HEK293 (cell line): ENCODE results near the gene ENO3.
A peak's percentile ranks its signal among the peaks of the same experiment; 100 is the strongest.

Source experiments
- CTCF ChIA-PET: fragments of 350-600 bp; formaldehyde crosslinking; extraction: SDS; loops from one replicate; lab custom pipeline; 2021; ENCODE audit warnings: antibody characterized with exemption; lab: Yijun Ruan, JAX
- POLR2A ChIA-PET: fragments of 300-600 bp; formaldehyde crosslinking; extraction: SDS; loops from one replicate; lab custom pipeline; 2020; ENCODE audit warnings: antibody characterized with exemption, inconsistent platforms; lab: Yijun Ruan, JAX
- H3K27ac ChIP-seq: fragments of 200-500 bp; sonication (Bioruptor generic); 2 replicates; pipeline ENCODE4 v1.5.1; 2014; ENCODE audit warnings: low read depth, low read length, control low read depth, inconsistent platforms; ENCODE audit errors: extremely low read depth
- H3K36me3 ChIP-seq, 2 experiments: fragments of 200-500 bp in 1 of 2; sonication (Bioruptor generic) in 1 of 2; 1 replicate in 1 of 2; 2 replicates in 1 of 2; pipeline ENCODE4 v1.5.1; 2014 to 2017; ENCODE audit warnings: inconsistent platforms in 2 of 2, low read length in 2 of 2; ENCODE audit not compliant: control insufficient read depth in 2 of 2, insufficient read depth in 1 of 2
- H3K4me1 ChIP-seq: fragments of 200-500 bp; sonication (Bioruptor generic); 2 replicates; pipeline ENCODE4 v1.5.1; 2014; ENCODE audit warnings: mild to moderate bottlenecking, low read length, inconsistent platforms; ENCODE audit not compliant: control insufficient read depth, insufficient read depth
- H3K4me3 ChIP-seq: 2 replicates; pipeline ENCODE4 v1.5.1; 2011; ENCODE audit warnings: low read depth, mild to moderate bottlenecking, control low read depth, low read length, moderate library complexity
- H3K9me3 ChIP-seq: fragments of 200-500 bp; sonication (Bioruptor generic); 2 replicates; pipeline ENCODE4 v1.5.1; 2014; ENCODE audit warnings: low read depth, low read length, inconsistent platforms; ENCODE audit not compliant: control insufficient read depth, insufficient read depth
- EGR2 ChIP-seq: fragments of 450-650 bp; formaldehyde crosslinking; IDR thresholded peaks from 2 replicates; pipeline ENCODE4 v1.5.1; 2016; ENCODE audit warnings: low read depth, missing biosample characterization, missing genetic modification characterization
- GLIS2 ChIP-seq: fragments of 450-650 bp; formaldehyde crosslinking; IDR thresholded peaks from 2 replicates; pipeline ENCODE4 v1.5.1; 2016; ENCODE audit warnings: missing biosample characterization, missing genetic modification characterization
- IKZF3 ChIP-seq: fragments of 450-650 bp; IDR thresholded peaks from 2 replicates; pipeline ENCODE4 v1.5.0; 2018; ENCODE audit warnings: missing biosample characterization, mild to moderate bottlenecking, missing genetic modification characterization, moderate library complexity
- KLF1 ChIP-seq: fragments of 450-650 bp; formaldehyde crosslinking; IDR thresholded peaks from 2 replicates; pipeline ENCODE4 v1.5.1; 2016; ENCODE audit warnings: missing biosample characterization, missing genetic modification characterization
- KLF10 ChIP-seq: fragments of 450-650 bp; IDR thresholded peaks from 2 replicates; pipeline ENCODE4 v1.5.1; 2018; ENCODE audit warnings: missing biosample characterization, mild to moderate bottlenecking, missing genetic modification characterization
- KLF7 ChIP-seq: fragments of 450-650 bp; formaldehyde crosslinking; IDR thresholded peaks from 2 replicates; pipeline ENCODE4 v1.5.1; 2016; ENCODE audit warnings: missing biosample characterization, missing genetic modification characterization, borderline replicate concordance
- PRDM10 ChIP-seq: fragments of 450-650 bp; formaldehyde crosslinking; IDR thresholded peaks from 2 replicates; pipeline ENCODE4 v1.5.1; 2016; ENCODE audit warnings: missing biosample characterization, missing genetic modification characterization
- SP3 ChIP-seq: fragments of 450-650 bp; formaldehyde crosslinking; IDR thresholded peaks from 2 replicates; pipeline ENCODE4 v1.5.1; 2016; ENCODE audit warnings: missing biosample characterization, missing genetic modification characterization
- WT1 ChIP-seq: fragments of 450-650 bp; formaldehyde crosslinking; IDR thresholded peaks from 2 replicates; pipeline ENCODE4 v1.5.1; 2016; ENCODE audit warnings: missing biosample characterization, missing genetic modification characterization
- ZBTB20 ChIP-seq: fragments of 450-650 bp; formaldehyde crosslinking; IDR thresholded peaks from 2 replicates; pipeline ENCODE4 v1.5.1; 2016; ENCODE audit warnings: missing biosample characterization, missing genetic modification characterization
- ZBTB44 ChIP-seq: fragments of 450-650 bp; IDR thresholded peaks from 2 replicates; pipeline ENCODE4 v1.5.1; 2018; ENCODE audit warnings: missing biosample characterization, mild to moderate bottlenecking, missing genetic modification characterization
- ZBTB7A ChIP-seq: fragments of 450-650 bp; formaldehyde crosslinking; IDR thresholded peaks from 2 replicates; pipeline ENCODE4 v1.5.1; 2016; ENCODE audit warnings: low read depth, missing biosample characterization, missing genetic modification characterization
- ZBTB8A ChIP-seq: fragments of 450-650 bp; formaldehyde crosslinking; IDR thresholded peaks from 2 replicates; pipeline ENCODE4 v1.5.1; 2016; ENCODE audit warnings: missing biosample characterization, missing genetic modification characterization
- ZEB2 ChIP-seq: fragments of 450-650 bp; formaldehyde crosslinking; IDR thresholded peaks from 2 replicates; pipeline ENCODE4 v1.5.1; 2016; ENCODE audit warnings: missing biosample characterization, missing genetic modification characterization
- ZIC2 ChIP-seq: fragments of 450-650 bp; formaldehyde crosslinking; IDR thresholded peaks from 2 replicates; pipeline ENCODE4 v1.5.1; 2016; ENCODE audit warnings: missing biosample characterization, missing genetic modification characterization
- ZNF132 ChIP-seq: fragments of 450-650 bp; formaldehyde crosslinking; IDR thresholded peaks from 2 replicates; pipeline ENCODE4 v1.5.1; 2017; ENCODE audit warnings: missing biosample characterization, missing genetic modification characterization, borderline replicate concordance
- ZNF274 ChIP-seq, 2 experiments: fragments of 200-500 bp in 1 of 2; fragments of 450-650 bp in 1 of 2; sonication (Bioruptor generic) in 1 of 2; formaldehyde crosslinking in 1 of 2; IDR thresholded peaks; 2 replicates each; pipeline versions ENCODE4 v1.5.1 to v1.6.1; 2014 to 2016; ENCODE audit warnings: borderline replicate concordance in 1 of 2, inconsistent platforms in 1 of 2, low read length in 1 of 2, missing biosample characterization in 1 of 2, missing genetic modification characterization in 1 of 2
- ZNF324 ChIP-seq: fragments of 450-650 bp; formaldehyde crosslinking; IDR thresholded peaks from 2 replicates; pipeline ENCODE4 v1.5.1; 2016; ENCODE audit warnings: missing biosample characterization, missing genetic modification characterization
- ZNF341 ChIP-seq: fragments of 450-650 bp; formaldehyde crosslinking; IDR thresholded peaks from 2 replicates; pipeline ENCODE4; 2016; ENCODE audit warnings: low read depth, missing biosample characterization, missing genetic modification characterization
- ZNF366 ChIP-seq: fragments of 450-650 bp; formaldehyde crosslinking; conservative IDR thresholded peaks from 2 replicates; pipeline ENCODE4 v1.5.1; 2016; ENCODE audit warnings: missing biosample characterization, missing genetic modification characterization
- ZNF501 ChIP-seq: fragments of 450-650 bp; formaldehyde crosslinking; IDR thresholded peaks from 2 replicates; pipeline ENCODE4 v1.5.1; 2016; ENCODE audit warnings: missing biosample characterization, missing genetic modification characterization
- ZNF558 ChIP-seq: fragments of 450-650 bp; formaldehyde crosslinking; IDR thresholded peaks from 2 replicates; pipeline ENCODE4 v1.5.1; 2016; ENCODE audit warnings: missing biosample characterization, missing genetic modification characterization
- ZNF585B ChIP-seq: fragments of 450-650 bp; formaldehyde crosslinking; IDR thresholded peaks from 2 replicates; pipeline ENCODE4 v1.5.1; 2016; ENCODE audit warnings: missing biosample characterization, missing genetic modification characterization
- ZNF621 ChIP-seq: fragments of 450-650 bp; formaldehyde crosslinking; IDR thresholded peaks from 2 replicates; pipeline ENCODE4 v1.5.1; 2017; ENCODE audit warnings: missing biosample characterization, missing genetic modification characterization
- ZNF623 ChIP-seq: fragments of 450-650 bp; formaldehyde crosslinking; IDR thresholded peaks from 2 replicates; pipeline ENCODE4 v1.5.1; 2016; ENCODE audit warnings: missing biosample characterization, missing genetic modification characterization
- ZNF701 ChIP-seq: fragments of 450-650 bp; formaldehyde crosslinking; IDR thresholded peaks from 2 replicates; pipeline ENCODE4 v1.5.1; 2016; ENCODE audit warnings: missing biosample characterization, missing genetic modification characterization
- ZNF76 ChIP-seq: fragments of 450-650 bp; formaldehyde crosslinking; IDR thresholded peaks from 2 replicates; pipeline ENCODE4; 2016; ENCODE audit warnings: low read depth, missing biosample characterization, missing genetic modification characterization, borderline replicate concordance
- ZNF777 ChIP-seq: fragments of 450-650 bp; formaldehyde crosslinking; IDR thresholded peaks from 2 replicates; pipeline ENCODE4 v1.5.1; 2017; ENCODE audit warnings: missing biosample characterization, missing genetic modification characterization, borderline replicate concordance
- ZNF792 ChIP-seq: fragments of 450-650 bp; formaldehyde crosslinking; IDR thresholded peaks from 2 replicates; pipeline ENCODE4 v1.5.1; 2016; ENCODE audit warnings: missing biosample characterization, missing genetic modification characterization

The ENO3 gene

GRCh38 chr17:4966844-4967538, 16.1 kb downstream of the ENO3 start (continued):
- TF ChIP-seq PRDM10: peak; percentile 77
- TF ChIP-seq ZNF585B (tag by site-specific recombination): no peak
- TF ChIP-seq ZNF621: no peak
- TF ChIP-seq ZNF274 (IDR thresholded peaks at IDR 0.05; ENCODE audit: low read length): no peak
- TF ChIP-seq ZNF274 (tag by site-specific recombination; IDR thresholded peaks at IDR 0.05; ENCODE audit: borderline replicate concordance): no peak
- TF ChIP-seq KLF1 (tag by site-specific recombination): peak; percentile 86
- TF ChIP-seq ZEB2: peak; percentile 41
- TF ChIP-seq ZNF501: peak; percentile 61; the same call in 1 of the 2 replicates
- peak; percentile 7 for TF ChIP-seq ZNF341
- TF ChIP-seq KLF7 (tag by site-specific recombination): peak; percentile 94
- peak; percentile 39 for TF ChIP-seq WT1 (tag by site-specific recombination)
- no peak for TF ChIP-seq ZNF132
- TF ChIP-seq ZNF623 (tag by site-specific recombination): no peak
- TF ChIP-seq ZIC2 (tag by site-specific recombination): peak; percentile 91
- peak; percentile 77 for TF ChIP-seq ZNF76 (tag by site-specific recombination)
- no peak for TF ChIP-seq EGR2 (tag by site-specific recombination)
- no peak for TF ChIP-seq ZNF701 (tag by site-specific recombination)
- TF ChIP-seq IKZF3 (tag by site-specific recombination): peak; percentile 83
- TF ChIP-seq SP3 (tag by site-specific recombination): peak; percentile 79
- TF ChIP-seq ZBTB7A (tag by site-specific recombination): peak; percentile 40; the same call in 1 of the 2 replicates
- no peak for TF ChIP-seq ZNF792 (tag by site-specific recombination)
- TF ChIP-seq ZBTB20: peak; percentile 67; the same call in 1 of the 2 replicates

- H3K27ac ChIP-seq: peak within 1 kb of the TSS; percentile 97
- peaks cover 15% of the 10 kb centered on the region for H3K4me1 ChIP-seq
- H3K4me3 ChIP-seq: peak within 1 kb of the TSS; percentile 70
- CTCF ChIA-PET: interaction anchor here (0.5 to 4.0 kb wide), 14 partner anchors 11 to 177 kb away, joined by 3 to 22 read pairs (median 5); partner anchors contain the start of gene CAMTA2
- POLR2A ChIA-PET: interaction anchor here (0.6 to 11.3 kb wide), 24 partner anchors 10 to 299 kb away, joined by 3 to 358 read pairs (median 4); partner anchors contain the start of genes CAMTA2, ENO3, GP1BA and INCA1
- H3K9me3 ChIP-seq: peaks cover 3% of the 10 kb centered on the region; the same call in 1 of the 2 replicates
- peaks cover 24 to 41% of the 10 kb centered on the region in 2 experiments for H3K36me3 ChIP-seq
- peak; percentile 93 for TF ChIP-seq ZBTB44
- no peak for TF ChIP-seq ZNF558 (tag by site-specific recombination)
- TF ChIP-seq ZNF777 (tag by site-specific recombination): 0 out of 2 replicates have a peak, but pooled peaks have one; percentile 54
- peak; percentile 82 for TF ChIP-seq KLF10 (tag by site-specific recombination)
- TF ChIP-seq WT1 (tag by site-specific recombination): peak; percentile 51; the same call in 1 of the 2 replicates
- no peak for TF ChIP-seq ZNF366
- TF ChIP-seq ZBTB8A (tag by site-specific recombination): peak; percentile 79
- TF ChIP-seq ZNF324: peak; percentile 81; the same call in 1 of the 2 replicates
- TF ChIP-seq GLIS2 (tag by site-specific recombination): peak; percentile 39; the same call in 1 of the 2 replicates
These were observed 16.9 kb downstream of the ENO3 start, which contains the start of gene SPAG7 for GRCh38 chr17:4967539-4968485. SPAG7 (minus strand) TSS chr17:4967817; CDS start chr17:4967804, 13 bp downstream.
